Stimulated activated CD4-positive, alpha-beta T cell treated with anti-CD3 and anti-CD28 coated beads, Interleukin-12 subunit alpha, Interleukin-12 subunit beta, amount 100 ng/mL, for 24 hours (primary cell): ENCODE data around the gene NAGK.
"Not testable (repeated sequence)": the region's sequence is repeated elsewhere in the genome, so short reads cannot be mapped to it uniquely, and the experiment has no call there.

Source experiments
- DNase-seq, 2 experiments: peaks; one replicate each; pipeline ENCODE4 v3.0.0-alpha.2; 2020; ENCODE audit warnings: low read depth in 2 of 2

NAGK gene

GRCh38 chr2:71069376-71069775, 928 bp downstream of the NAGK start:
- no peak for DNase-seq

GRCh38 chr2:71070294-71071093, 2.0 kb downstream of the NAGK start:
- DNase-seq, result no peak

- peak; percentile 40 to 41 for DNase-seq
These were observed 3.4 kb downstream of the NAGK start for GRCh38 chr2:71071681-71072398.

- no peak for DNase-seq
These were observed 4.0 kb downstream of the NAGK start for GRCh38 chr2:71072492-71072891.

- no peak for DNase-seq
These were observed 5.0 kb downstream of the NAGK start for GRCh38 chr2:71073475-71073874.

DNA sequence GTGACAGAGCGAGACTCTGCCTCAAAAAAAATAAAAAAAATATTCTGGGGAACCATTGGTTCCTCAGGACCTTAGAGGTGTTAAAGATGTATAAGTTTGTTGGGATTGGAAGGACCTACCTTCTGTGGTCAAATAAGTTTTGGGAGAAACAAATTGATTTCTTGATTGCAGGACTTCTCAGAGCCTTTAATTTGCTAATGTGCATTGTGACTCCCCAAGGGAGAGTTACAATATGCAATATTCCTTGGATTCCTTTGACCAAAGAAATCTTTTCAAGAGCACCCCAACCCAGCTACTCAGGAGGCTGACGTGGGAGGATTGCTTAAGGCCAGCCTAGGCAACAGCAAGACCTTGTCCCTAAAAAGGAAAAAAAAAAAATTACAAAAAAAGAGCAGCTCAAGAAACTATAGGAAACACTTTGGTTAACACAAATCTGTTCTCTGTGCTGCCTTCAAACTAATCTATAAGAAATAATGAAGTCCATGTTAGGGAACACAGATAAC, 6.5 kb downstream of the NAGK start:
- no peak for DNase-seq

DNA sequence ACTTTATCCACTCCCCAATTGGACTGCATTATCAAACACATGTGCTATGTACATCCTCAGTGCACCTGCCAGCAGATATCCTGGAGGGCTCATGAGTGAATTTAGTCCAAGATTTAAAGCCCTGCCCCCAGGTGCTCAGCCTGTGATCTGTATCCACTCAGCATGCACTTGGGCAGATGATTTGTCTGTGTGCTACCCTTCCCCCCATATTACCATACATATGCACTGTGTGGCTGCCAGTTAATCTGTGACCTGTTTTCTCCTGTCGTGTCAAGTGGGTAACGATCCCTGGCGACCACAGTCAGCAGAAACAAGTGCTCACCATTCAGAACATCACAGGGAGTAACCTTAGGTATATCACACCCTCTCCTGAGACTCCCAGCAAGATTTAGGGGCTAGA, 10.2 kb downstream of the NAGK start:
- no peak for DNase-seq

- peak in 1 of 2 experiments; percentile 44 for DNase-seq
These were observed 14.2 kb downstream of the NAGK start for GRCh38 chr2:71082402-71083252.

DNA sequence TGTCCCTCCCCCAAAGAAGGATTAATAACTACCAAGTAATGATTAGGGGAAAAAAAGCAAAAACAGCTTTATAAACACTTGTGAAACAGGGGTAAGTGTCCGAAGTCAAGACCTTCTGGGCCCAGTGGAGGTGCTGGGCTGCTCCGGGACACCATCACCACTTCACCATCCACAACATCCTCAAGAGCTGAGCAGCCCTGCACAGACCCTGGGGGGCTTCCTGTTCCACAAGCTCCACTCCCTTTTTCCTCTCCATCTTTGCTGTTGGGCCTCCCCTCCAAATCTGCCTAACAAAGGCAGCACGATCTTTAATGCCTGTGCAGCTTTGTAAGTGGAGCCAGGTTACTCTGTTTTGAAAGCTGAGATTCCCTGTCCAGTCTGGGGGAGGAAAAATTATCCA, 14.8 kb downstream of the NAGK start:
- not testable (repeated sequence) for DNase-seq

- not testable (repeated sequence) for DNase-seq
These were observed 15.4 kb downstream of the NAGK start for GRCh38 chr2:71083752-71084312.

DNA sequence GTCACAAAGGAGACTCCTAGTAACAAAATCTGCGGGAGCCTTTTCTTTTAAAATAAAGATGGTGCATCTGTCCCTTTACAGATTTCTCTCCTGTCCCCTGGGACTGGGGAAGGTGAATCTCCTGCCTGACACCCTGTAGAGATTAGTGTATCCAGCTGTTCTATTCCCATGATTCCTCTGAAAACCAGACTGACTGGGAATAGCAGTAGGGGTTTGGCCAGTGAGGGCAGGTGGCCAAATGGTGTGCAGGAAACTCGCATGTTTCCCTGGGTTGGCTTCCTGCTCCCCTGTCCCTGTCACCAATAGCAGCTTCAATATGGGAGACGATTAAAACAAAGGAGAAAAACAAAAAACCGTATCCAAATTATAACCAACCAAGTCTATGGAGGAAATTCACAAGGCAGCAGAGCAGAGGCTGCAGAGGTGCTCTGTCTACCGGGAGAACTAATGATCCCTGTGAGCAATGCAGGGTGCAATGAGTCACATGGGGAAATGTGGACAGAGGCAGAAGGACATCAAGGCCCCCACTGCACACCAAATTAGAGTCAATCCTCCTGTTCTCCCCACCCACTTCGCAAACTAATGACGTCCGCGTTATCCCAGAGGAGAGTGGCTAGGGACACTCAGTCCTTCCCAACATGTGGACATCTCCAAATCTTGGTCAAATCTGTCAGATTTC, 17.0 kb downstream of the NAGK start:
- DNase-seq, result not testable (repeated sequence)

DNA sequence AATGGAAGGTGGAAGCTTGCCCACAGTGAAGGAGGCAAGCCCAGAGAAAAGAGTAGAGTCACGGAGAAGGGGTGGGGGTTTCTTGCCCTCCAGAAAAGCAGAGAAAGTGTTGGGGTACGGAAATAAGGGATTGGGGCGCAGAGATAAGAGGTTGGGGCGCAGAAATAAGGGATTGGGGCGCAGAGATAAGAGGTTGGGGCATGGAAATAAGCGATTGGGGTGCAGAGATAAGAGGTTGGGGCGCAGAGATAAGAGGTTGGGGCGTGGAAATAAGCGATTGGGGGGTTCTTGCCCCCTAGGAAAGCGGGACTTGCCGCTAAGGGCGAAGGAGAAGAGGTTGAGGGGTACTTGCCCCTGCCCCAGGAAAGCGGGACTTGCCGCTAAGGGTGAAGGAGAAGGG, 21.0 kb downstream of the NAGK start:
- not testable (repeated sequence) for DNase-seq

DNA sequence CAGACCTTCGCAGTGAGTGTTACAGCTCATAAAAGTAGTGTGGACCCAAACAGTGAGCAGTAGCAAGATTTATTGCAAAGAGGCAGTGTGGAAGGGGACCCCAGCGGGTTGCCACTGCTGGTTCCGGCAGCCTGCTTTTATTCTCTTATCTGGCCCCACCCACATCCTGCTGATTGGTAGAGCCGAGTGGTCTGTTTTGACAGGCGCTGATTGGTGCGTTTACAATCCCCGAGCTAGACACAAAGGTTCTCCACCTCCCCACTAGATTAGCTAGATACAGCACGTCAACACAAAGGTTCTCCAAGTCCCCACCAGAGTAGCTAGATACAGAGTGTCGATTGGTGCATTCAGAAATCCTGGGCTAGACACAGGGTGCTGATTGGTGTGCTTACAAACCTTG, 23.4 kb downstream of the NAGK start:
- not testable (repeated sequence) for DNase-seq

GRCh38 chr2:71092491-71093260, 24.2 kb downstream of the NAGK start:
- not testable (repeated sequence) for DNase-seq

DNA sequence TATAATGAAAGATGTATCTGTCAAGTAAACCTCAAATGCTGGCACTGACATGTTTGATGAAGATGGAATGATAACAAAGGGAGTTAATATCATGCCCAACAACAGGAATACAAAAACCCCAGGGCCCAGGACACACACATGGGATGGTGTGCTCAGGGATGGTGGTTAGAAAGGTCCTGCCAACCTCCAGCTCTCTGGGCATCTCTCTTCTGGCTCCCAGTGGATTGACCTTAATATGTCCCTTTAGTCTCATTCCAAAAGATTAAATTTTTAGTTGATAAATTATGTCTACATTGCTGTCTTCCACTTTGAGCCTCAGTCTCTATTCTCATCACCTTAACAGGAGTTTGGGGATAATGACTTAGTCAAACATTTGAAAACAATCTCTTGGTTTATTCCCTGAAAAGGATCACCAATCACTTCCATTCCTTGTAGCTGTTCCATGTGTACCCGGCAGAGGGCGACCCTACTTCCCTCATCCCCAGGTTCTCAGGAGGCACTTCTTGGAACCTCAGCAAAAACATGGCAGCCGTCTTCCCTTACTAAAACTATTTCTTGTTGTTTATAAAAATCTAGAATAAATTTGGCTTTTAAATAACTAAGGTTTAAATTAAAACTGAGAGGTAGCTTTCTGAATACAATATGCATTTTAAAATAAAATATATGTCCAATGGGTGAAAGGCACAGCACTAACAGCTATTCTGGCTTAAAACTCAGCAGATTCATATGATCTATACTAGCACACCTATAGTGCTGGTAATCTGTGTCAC, 31.9 kb downstream of the NAGK start:
- DNase-seq, result peak; percentile 17 to 46

- DNase-seq, result no peak
These were observed 33.2 kb downstream of the NAGK start for GRCh38 chr2:71101656-71102055.

- DNase-seq, result no peak
These were observed 34.7 kb downstream of the NAGK start for GRCh38 chr2:71102981-71103681.

- DNase-seq, result no peak
These were observed 35.4 kb downstream of the NAGK start for GRCh38 chr2:71103809-71104208.

- DNase-seq, result not testable (repeated sequence)
These were observed 38.0 kb downstream of the NAGK start for GRCh38 chr2:71106463-71106862.
